K562 (cell line): Measurements from ENCODE around the gene HERC3. TPM values are rescaled to one million over a fixed set of nuclear protein-coding genes. Genes with fewer than 3 reads are reported as not detected.
A peak's percentile ranks its signal among the peaks of the same experiment; 100 is the strongest.

Experiments used
- ATAC-seq: fragments of 200-7000 bp; cut with Tn5 transposase; 3 replicates; pipeline ENCODE4 v1.9.1; 2020; ENCODE audit warnings: moderate library complexity
- BruUV-seq: library from RNA; stranded (reverse); fragments of 400-500 nt; replicated peaks from 2 replicates; lab custom pipeline; 2021; lab: Mats Ljungman, UMichigan
- CTCF ChIA-PET: fragments of 300-600 bp; formaldehyde crosslinking; extraction: SDS; loops from one replicate; lab custom pipeline; 2021; ENCODE audit warnings: low intra/inter-chr PET ratio; lab: Yijun Ruan, JAX
- POLR2A ChIA-PET: fragments of 300-600, 350-650 bp; sonication (Branson Sonifier 250); formaldehyde crosslinking; extraction: SDS; loops from one replicate; lab custom pipeline; 2021; ENCODE audit warnings: antibody characterized with exemption, inconsistent platforms; lab: Yijun Ruan, JAX
- DNase-seq, 4 experiments: peaks; one replicate each; pipeline versions ENCODE4 v3.0.0 to v3.0.0-alpha.2; 2011 to 2018; ENCODE audit warnings: low spot score in 3 of 4, mixed read lengths in 3 of 4; ENCODE audit errors: extremely low read depth in 1 of 4
- FAIRE-seq: peaks from 2 replicates; lab custom pipeline; 2011; peaks lifted over from hg19 to GRCh38; lab: Jason Lieb, UNC
- H2AFZ ChIP-seq: 2 replicates; pipeline ENCODE4 v1.6.0; 2011; ENCODE audit warnings: low read depth, low read length, control low read depth, inconsistent platforms
- H3K27ac ChIP-seq: fragments of 200-600 bp; 3 replicates; pipeline ENCODE4 v1.8.0; 2011; ENCODE audit warnings: low read depth, mild to moderate bottlenecking, control low read depth, inconsistent platforms, low read length, moderate library complexity, mixed read lengths; ENCODE audit errors: extremely low read depth
- H3K27me3 ChIP-seq, 2 experiments: fragments of 300-600 bp in 1 of 2; 2 replicates in 1 of 2; 3 replicates in 1 of 2; pipeline versions ENCODE4 v1.6.0 to v1.8.0; 2011; ENCODE audit warnings: inconsistent platforms in 2 of 2, low read length in 2 of 2, mild to moderate bottlenecking in 1 of 2, mixed read lengths in 1 of 2, moderate library complexity in 1 of 2; ENCODE audit not compliant: control insufficient read depth in 2 of 2, insufficient read depth in 2 of 2
- H3K36me3 ChIP-seq: fragments of 300-600 bp; 3 replicates; pipeline ENCODE4 v1.8.0; 2011; ENCODE audit warnings: mild to moderate bottlenecking, low read length, inconsistent platforms; ENCODE audit not compliant: control insufficient read depth, insufficient read depth
- H3K4me1 ChIP-seq, 2 experiments: fragments of 200-600 bp in 1 of 2; replicated peaks in 1 of 2; 2 replicates in 1 of 2; 3 replicates in 1 of 2; pipeline versions ENCODE4 v1.5.1 to v1.8.0; 2011; ENCODE audit warnings: inconsistent platforms in 2 of 2, low read length in 2 of 2, mild to moderate bottlenecking in 1 of 2, mixed read lengths in 1 of 2, moderate library complexity in 1 of 2; ENCODE audit not compliant: control insufficient read depth in 2 of 2, insufficient read depth in 2 of 2
- H3K4me2 ChIP-seq: 2 replicates; pipeline ENCODE4 v1.6.1; 2011; ENCODE audit warnings: low read length, control low read depth, inconsistent platforms, mixed read lengths; ENCODE audit not compliant: insufficient read depth
- H3K4me3 ChIP-seq: fragments of 200-600 bp; sonication (generic), shearing (Covaris generic); 2 replicates; pipeline ENCODE4 v1.5.1; 2016; ENCODE audit warnings: control low read depth, inconsistent platforms
- H3K79me2 ChIP-seq: fragments of 200-600 bp; 3 replicates; pipeline ENCODE4 v1.8.0; 2011; ENCODE audit warnings: low read length, inconsistent platforms; ENCODE audit not compliant: control insufficient read depth, insufficient read depth
- H3K9ac ChIP-seq, 2 experiments: 2 replicates each; pipeline versions ENCODE4 v1.6.0 to v1.6.1; 2011; ENCODE audit warnings: low read depth in 2 of 2, low read length in 2 of 2, control low read depth in 1 of 2, inconsistent platforms in 1 of 2, mild to moderate bottlenecking in 1 of 2, mixed read lengths in 1 of 2; ENCODE audit not compliant: insufficient read depth in 1 of 2
- H3K9me1 ChIP-seq: one replicate; pipeline ENCODE4 v1.6.0; 2011; ENCODE audit warnings: inconsistent platforms, mild to moderate bottlenecking, low read length, moderate library complexity; ENCODE audit not compliant: control insufficient read depth, insufficient read depth
- H3K9me3 ChIP-seq: replicated peaks from 2 replicates; pipeline ENCODE4 v1.5.1; 2011; ENCODE audit warnings: low read depth, low read length, inconsistent platforms; ENCODE audit not compliant: control insufficient read depth, insufficient read depth
- H4K20me1 ChIP-seq: replicated peaks from 2 replicates; pipeline ENCODE4 v1.6.1; 2011; ENCODE audit warnings: low read length, inconsistent platforms, mixed read lengths; ENCODE audit not compliant: control insufficient read depth, insufficient read depth
- ATF3 ChIP-seq, 2 experiments: fragments of 450-650 bp in 1 of 2; sonication (generic) in 1 of 2; formaldehyde crosslinking in 1 of 2; IDR thresholded peaks in 1 of 2; conservative IDR thresholded peaks in 1 of 2; 2 replicates each; pipeline versions ENCODE4 v1.6.1 to v1.8.1; 2016 to 2023; ENCODE audit warnings: mild to moderate bottlenecking in 2 of 2, moderate library complexity in 2 of 2, inconsistent platforms in 1 of 2, missing genetic modification reagents in 1 of 2
- C11orf30 ChIP-seq: fragments of 450-650 bp; IDR thresholded peaks from 2 replicates; pipeline ENCODE4 v1.6.1; 2016; ENCODE audit warnings: low read depth, mild to moderate bottlenecking
- CREB5 ChIP-seq: fragments of 250-450 bp; sonication (Bioruptor Pico); IDR thresholded peaks from 2 replicates; pipeline ENCODE4 v1.5.0; 2020; ENCODE audit warnings: mild to moderate bottlenecking
- CTBP1 ChIP-seq: fragments of 450-650 bp; IDR thresholded peaks from 2 replicates; pipeline ENCODE4 v1.6.1; 2016; ENCODE audit warnings: borderline replicate concordance
- FOSL1 ChIP-seq: fragments of 200-800 bp; sonication (Bioruptor generic); conservative IDR thresholded peaks from 2 replicates; pipeline ENCODE4 v1.6.1; 2016; ENCODE audit warnings: missing genetic modification characterization, missing compliant biosample characterization
- JUND ChIP-seq, 2 experiments: IDR thresholded peaks; 2 replicates in 1 of 2; 3 replicates in 1 of 2; pipeline ENCODE4 v1.6.1; 2011; ENCODE audit warnings: borderline replicate concordance in 2 of 2, low read depth in 2 of 2, low read length in 2 of 2, improper control_type of control experiment in 1 of 2, missing biosample characterization in 1 of 2, missing genetic modification characterization in 1 of 2, missing genetic modification reagents in 1 of 2
- KDM5B ChIP-seq: fragments of 200-600 bp; sonication (generic); IDR thresholded peaks from 2 replicates; pipeline ENCODE4 v1.6.1; 2012; ENCODE audit warnings: low read depth, mild to moderate bottlenecking, moderate library complexity, low read length, control low read depth, inconsistent platforms; ENCODE audit not compliant: insufficient replicate concordance
- MAFF ChIP-seq: IDR thresholded peaks from 2 replicates; pipeline ENCODE4 v1.6.1; 2012; ENCODE audit warnings: low read length, improper control_type of control experiment
- MAFG ChIP-seq: fragments of 450-650 bp; conservative IDR thresholded peaks from 2 replicates; pipeline ENCODE4 v1.6.1; 2016; ENCODE audit warnings: missing genetic modification characterization, missing compliant biosample characterization
- NFE2 ChIP-seq: IDR thresholded peaks from 2 replicates; pipeline ENCODE4 v1.6.1; 2014; ENCODE audit warnings: antibody characterized with exemption, low read depth
- RCOR1 ChIP-seq, 2 experiments: IDR thresholded peaks; 2 replicates each; pipeline ENCODE4 v1.6.1; 2012; ENCODE audit warnings: low read depth in 2 of 2, low read length in 2 of 2, borderline replicate concordance in 1 of 2, improper control_type of control experiment in 1 of 2
- SOX6 ChIP-seq: fragments of 450-650 bp; IDR thresholded peaks from 2 replicates; pipeline ENCODE4 v1.6.1; 2014; ENCODE audit warnings: mild to moderate bottlenecking
- THRA ChIP-seq: fragments of 450-650 bp; IDR thresholded peaks from 2 replicates; pipeline ENCODE4 v1.6.1; 2017; ENCODE audit warnings: mild to moderate bottlenecking, moderate library complexity
- TRIM24 ChIP-seq, 2 experiments: fragments of 450-650 bp; IDR thresholded peaks; 2 replicates each; pipeline ENCODE4 v1.6.1; 2016
- YY1 ChIP-seq, 3 experiments: IDR thresholded peaks; 2 replicates each; pipeline ENCODE4 v1.6.1; 2011; ENCODE audit warnings: low read length in 2 of 3, mild to moderate bottlenecking in 2 of 3, moderate library complexity in 2 of 3, borderline replicate concordance in 1 of 3, control low read depth in 1 of 3, low read depth in 1 of 3; ENCODE audit not compliant: insufficient read depth in 3 of 3, insufficient replicate concordance in 2 of 3, control insufficient read depth in 1 of 3, insufficient read length in 1 of 3; ENCODE audit errors: extremely low read depth in 1 of 3
- ZNF57 ChIP-seq: fragments of 450-650 bp; formaldehyde crosslinking; IDR thresholded peaks from 2 replicates; pipeline ENCODE4 v1.4.0; 2020; ENCODE audit warnings: mild to moderate bottlenecking, moderate library complexity
- ZNF717 ChIP-seq: fragments of 250-450 bp; sonication (Bioruptor Pico); IDR thresholded peaks from 2 replicates; pipeline ENCODE4 v1.5.0; 2021
- WGBS: fragments of 100-300 bp; shearing (Covaris generic); methylation state at CpG from one replicate; pipeline ENCODE4 v1.1.6; 2016; ENCODE audit warnings: low coverage, mixed read lengths; ENCODE audit not compliant: insufficient coverage; ENCODE audit errors: missing lambda C conversion rate; 5-methylcytosine and 5-hydroxymethylcytosine counted together
- in situ Hi-C: fragments of 300-500 bp; cut with MboI; formaldehyde crosslinking; loops from 4 replicates; pipeline ENCODE4 v1.15.0; 2018; ENCODE audit warnings: inconsistent platforms, mixed read lengths
- intact Hi-C: fragments of 100-400 bp; cut with micrococcal nuclease; formaldehyde crosslinking; loops from 2 replicates; pipeline ENCODE4 v1.14.2; 2022
- polyA plus RNA-seq, 8 experiments: library from polyadenylated mRNA; depleted of rRNA in 4 of 8; stranded (reverse) in 5 of 8; unstranded in 3 of 8; fragments of >200 nt; fragmentation: Nextera tagmentation in 2 of 8; fragmentation: Illumina TruSeq in 1 of 8; extraction: Ambion mirVana in 2 of 8; extraction: Trizol in 1 of 8; gene quantifications; 2 replicates each; pipeline versions ENCODE4 v1.2.1 to v1.2.3, GENCODE V29; 2011 to 2014; ENCODE audit warnings: inconsistent platforms in 1 of 8, missing spikeins in 1 of 8
- total RNA-seq, 7 experiments: library from RNA; depleted of rRNA in 6 of 7; stranded (reverse); fragments of >200 nt in 6 of 7; fragmentation: Illumina TruSeq in 2 of 7; extraction: Trizol in 2 of 7; gene quantifications; 2 replicates each; pipeline versions ENCODE4 v1.2.1 to v1.2.3, GENCODE V29; 2011 to 2021; ENCODE audit warnings: low replicate concordance in 1 of 7

The HERC3 gene
- total and polyA plus RNA-seq, 9 of the 15 experiments (the other 6 are each of a cell fraction or from before 2014, with no cell fraction given): 1.8 to 13.1 (median 7.6) TPM

- BruUV-seq: no TSS peak
- Histone ChIP-seq H3K9ac (no peak overlapping the region), H3K27ac (no peak overlapping the region), H3K27me3 (no peaks in the 10 kb centered on the region), H2AFZ (no peak overlapping the region), H3K4me1 (peaks cover 0 to 2% of the 10 kb centered on the region in 2 experiments; a peak in 1 of 5 replicates), H3K9me1 (no peaks in the 10 kb centered on the region), H3K4me2 (no peak overlapping the region), H3K9me3 (no peaks in the 10 kb centered on the region), H3K36me3 (no peaks in the 10 kb centered on the region), H4K20me1 (no peaks in the 10 kb centered on the region), H3K4me3 (no peak overlapping the region), H3K79me2 (no peaks in the 10 kb centered on the region)
- peak; percentile 73; the same call in 2 of the 3 replicates for ATAC-seq
- in situ Hi-C loops (no loop called here), intact Hi-C loops (no loop called here)
- DNase-seq: peak in 3 of 4 experiments; percentile 14 to 30 (median 16)
- ChIA-PET CTCF (no interaction called here), POLR2A (interaction anchor here (0.7 kb wide), 1 partner anchor 868 kb away, joined by 3 read pairs; no protein-coding TSS in a partner anchor)
- peak; percentile 32 for FAIRE-seq
- 90% methylated on average over 3 of the region's 3 CpGs for WGBS
- no peak for TF ChIP-seq CREB5
- TF ChIP-seq NFE2: peak; percentile 87
- TF ChIP-seq ZNF57 (CRISPR knock-in tag): no peak
- 0 out of 4 replicates have a peak, but pooled peaks of 1 of the 2 experiments have one; percentile 6 for TF ChIP-seq RCOR1 (IDR thresholded peaks at IDR 0.05; ENCODE audit: borderline replicate concordance in 1 of 2, low read depth in 2 of 2, low read length in 2 of 2)
- peak; percentile 30; the same call in 1 of the 2 replicates for TF ChIP-seq SOX6
- peak; percentile 88 for TF ChIP-seq MAFG
- TF ChIP-seq JUND (IDR thresholded peaks at IDR 0.05; ENCODE audit: borderline replicate concordance, low read depth, low read length): no peak; the same call in 1 of the 2 replicates
- TF ChIP-seq JUND (tag; IDR thresholded peaks at IDR 0.05; ENCODE audit: borderline replicate concordance, low read depth, low read length): peak; percentile 48; the same call in 1 of the 3 replicates
- TF ChIP-seq KDM5B: no peak
- TF ChIP-seq FOSL1 (tag): peak; percentile 31
- no peak for TF ChIP-seq TRIM24 (IDR thresholded peaks at IDR 0.05)
- no peak for TF ChIP-seq CTBP1
- peak; percentile 92 for TF ChIP-seq C11orf30
- peak; percentile 37; the same call in 1 of the 2 replicates for TF ChIP-seq ATF3 (IDR thresholded peaks at IDR 0.05)
- no peak for TF ChIP-seq ATF3 (CRISPR knock-in tag; conservative IDR thresholded peaks at IDR 0.05)
- TF ChIP-seq MAFF: peak; percentile 79
- no peak for TF ChIP-seq THRA
- no peak for TF ChIP-seq ZNF717 (CRISPR knock-in tag)
- no peak for TF ChIP-seq YY1 (IDR thresholded peaks at IDR 0.05; ENCODE audit: borderline replicate concordance in 1 of 3, control insufficient read depth in 1 of 3, extremely low read depth in 1 of 3, insufficient read depth in 3 of 3, insufficient read length in 1 of 3, insufficient replicate concordance in 2 of 3, low read depth in 1 of 3, low read length in 2 of 3)
Observed at GRCh38 chr4:88690355-88690754, 98.1 kb downstream of the HERC3 start.
